Osteocyte (in vitro differentiated cells): ENCODE data around the gene SERPINB2. TPM values are rescaled to one million over a fixed set of nuclear protein-coding genes. Genes with fewer than 3 reads are reported as not detected.

Source experiments
- DNase-seq: peaks from one replicate; pipeline ENCODE4 v3.0.0; 2021; ENCODE audit warnings: mixed read lengths; ENCODE audit not compliant: unreplicated experiment; ENCODE audit errors: extremely low spot score
- H3K27ac Mint-ChIP-seq: one replicate; pipeline ENCODE4 v1.8.0; 2021; ENCODE audit warnings: mild to moderate bottlenecking, mixed read lengths; ENCODE audit not compliant: unreplicated experiment
- H3K27me3 Mint-ChIP-seq: one replicate; pipeline ENCODE4 v1.8.0; 2021; ENCODE audit warnings: mixed read lengths; ENCODE audit not compliant: unreplicated experiment
- H3K36me3 Mint-ChIP-seq: one replicate; pipeline ENCODE4 v1.8.0; 2021; ENCODE audit warnings: mixed read lengths; ENCODE audit not compliant: unreplicated experiment
- H3K4me1 Mint-ChIP-seq: one replicate; pipeline ENCODE4 v1.8.0; 2021; ENCODE audit warnings: mixed read lengths; ENCODE audit not compliant: unreplicated experiment
- H3K4me3 Mint-ChIP-seq: one replicate; pipeline ENCODE4 v1.8.0; 2021; ENCODE audit warnings: mild to moderate bottlenecking, moderate library complexity, mixed read lengths; ENCODE audit not compliant: unreplicated experiment
- H3K9me3 Mint-ChIP-seq: one replicate; pipeline ENCODE4 v1.8.0; 2021; ENCODE audit warnings: mixed read lengths; ENCODE audit not compliant: unreplicated experiment
- total RNA-seq: library from RNA; stranded (reverse); gene quantifications from 2 replicates; pipeline ENCODE4 v1.2.1, GENCODE V29; 2021
- TF ChIP-seq, protein P1 (sequence below): fragments of 200-600 bp; sonication (generic); IDR thresholded peaks from 2 replicates; pipeline ENCODE4 v1.5.0; 2021; ENCODE audit warnings: antibody characterized with exemption, mild to moderate bottlenecking, moderate library complexity

Gene SERPINB2
- total RNA-seq, 1 donor from 2014 or later = not detected

- H3K4me1 Mint-ChIP-seq = no peaks in the 10 kb centered on the region
- DNase-seq = no peak
- no peak overlapping the region for H3K27ac Mint-ChIP-seq
- no peaks in the 10 kb centered on the region for H3K9me3 Mint-ChIP-seq
- H3K4me3 Mint-ChIP-seq = no peak overlapping the region
- no peaks in the 10 kb centered on the region for H3K36me3 Mint-ChIP-seq
- TF ChIP-seq, protein P1, sequence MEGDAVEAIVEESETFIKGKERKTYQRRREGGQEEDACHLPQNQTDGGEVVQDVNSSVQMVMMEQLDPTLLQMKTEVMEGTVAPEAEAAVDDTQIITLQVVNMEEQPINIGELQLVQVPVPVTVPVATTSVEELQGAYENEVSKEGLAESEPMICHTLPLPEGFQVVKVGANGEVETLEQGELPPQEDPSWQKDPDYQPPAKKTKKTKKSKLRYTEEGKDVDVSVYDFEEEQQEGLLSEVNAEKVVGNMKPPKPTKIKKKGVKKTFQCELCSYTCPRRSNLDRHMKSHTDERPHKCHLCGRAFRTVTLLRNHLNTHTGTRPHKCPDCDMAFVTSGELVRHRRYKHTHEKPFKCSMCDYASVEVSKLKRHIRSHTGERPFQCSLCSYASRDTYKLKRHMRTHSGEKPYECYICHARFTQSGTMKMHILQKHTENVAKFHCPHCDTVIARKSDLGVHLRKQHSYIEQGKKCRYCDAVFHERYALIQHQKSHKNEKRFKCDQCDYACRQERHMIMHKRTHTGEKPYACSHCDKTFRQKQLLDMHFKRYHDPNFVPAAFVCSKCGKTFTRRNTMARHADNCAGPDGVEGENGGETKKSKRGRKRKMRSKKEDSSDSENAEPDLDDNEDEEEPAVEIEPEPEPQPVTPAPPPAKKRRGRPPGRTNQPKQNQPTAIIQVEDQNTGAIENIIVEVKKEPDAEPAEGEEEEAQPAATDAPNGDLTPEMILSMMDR = no peak
- H3K27me3 Mint-ChIP-seq = peaks cover 11% of the 10 kb centered on the region
Measured at GRCh38 chr18:63868546-63868945, 19.0 kb upstream of the SERPINB2 start.

- no peaks in the 10 kb centered on the region for H3K4me1 Mint-ChIP-seq
- H3K36me3 Mint-ChIP-seq = no peaks in the 10 kb centered on the region
- TF ChIP-seq, protein P1 = no peak
- H3K27me3 Mint-ChIP-seq = peaks cover 11% of the 10 kb centered on the region
- no peak overlapping the region for H3K27ac Mint-ChIP-seq
- H3K4me3 Mint-ChIP-seq = no peak overlapping the region
- DNase-seq = no peak
- no peaks in the 10 kb centered on the region for H3K9me3 Mint-ChIP-seq
Measured at GRCh38 chr18:63869374-63869773, 18.1 kb upstream of the SERPINB2 start.

GRCh38 chr18:63869851-63870250, 17.7 kb upstream of the SERPINB2 start:
- Mint-ChIP-seq H3K36me3 (no peaks in the 10 kb centered on the region), H3K4me3 (no peak overlapping the region), H3K27ac (no peak overlapping the region), H3K27me3 (peaks cover 11% of the 10 kb centered on the region), H3K9me3 (no peaks in the 10 kb centered on the region), H3K4me1 (no peaks in the 10 kb centered on the region)
- DNase-seq = no peak
- TF ChIP-seq, protein P1 = no peak

DNA sequence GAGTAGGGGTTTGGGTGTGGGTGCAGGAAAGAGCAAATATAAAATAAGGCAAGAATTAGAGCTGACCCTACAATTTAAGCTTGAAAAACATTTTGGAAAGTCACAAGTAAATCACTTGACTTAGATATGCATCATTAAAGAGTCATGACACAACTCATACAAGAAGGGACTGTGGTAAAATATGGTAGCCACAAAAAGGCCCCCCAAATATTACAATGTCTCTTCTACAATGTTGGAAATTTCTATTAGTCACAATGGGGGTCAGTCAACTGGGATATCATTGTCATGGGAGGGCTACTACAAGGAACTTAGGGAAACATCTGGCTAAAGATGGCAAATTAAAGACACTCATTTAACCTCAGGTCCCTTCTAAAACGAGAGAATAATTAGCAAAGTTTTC, 15.7 kb upstream of the SERPINB2 start:
- Mint-ChIP-seq H3K27me3 (peaks cover 11% of the 10 kb centered on the region), H3K27ac (no peak overlapping the region), H3K9me3 (no peaks in the 10 kb centered on the region), H3K4me1 (no peaks in the 10 kb centered on the region), H3K4me3 (no peak overlapping the region), H3K36me3 (no peaks in the 10 kb centered on the region)
- no peak for DNase-seq
- TF ChIP-seq, protein P1 = no peak

DNA sequence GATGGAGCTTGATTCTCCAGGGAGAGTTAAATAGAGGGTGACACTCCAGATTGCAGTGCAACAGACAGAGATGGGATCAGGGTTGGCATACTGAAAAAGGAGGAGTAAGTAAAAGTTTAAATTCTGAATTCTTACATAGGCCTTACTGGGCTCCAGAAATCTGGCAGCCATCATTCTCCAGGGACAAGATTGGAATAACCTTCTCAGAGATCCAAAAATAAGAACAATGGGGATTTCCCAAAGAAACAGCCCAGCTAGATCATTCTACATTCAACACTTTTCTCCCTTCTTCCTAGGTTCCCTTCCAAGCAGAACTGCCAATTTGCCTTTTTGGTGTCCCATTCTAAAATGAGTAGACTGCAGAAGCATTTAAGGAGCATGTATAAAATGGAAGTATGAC, 14.9 kb upstream of the SERPINB2 start:
- Mint-ChIP-seq H3K27me3 (peaks cover 6% of the 10 kb centered on the region), H3K9me3 (no peaks in the 10 kb centered on the region), H3K27ac (no peak overlapping the region), H3K4me3 (no peak overlapping the region), H3K36me3 (no peaks in the 10 kb centered on the region), H3K4me1 (no peaks in the 10 kb centered on the region)
- no peak for DNase-seq
- TF ChIP-seq, protein P1 = no peak
